Endodermal cell (in vitro differentiated cells): ENCODE data around the gene NCLN. TPM values are rescaled to one million over a fixed set of nuclear protein-coding genes. Genes with fewer than 3 reads are reported as not detected.

ENCODE experiments used
- DNase-seq: peaks from one replicate; pipeline ENCODE4 v3.0.0-alpha.2; 2017
- H3K27ac ChIP-seq: 2 replicates; pipeline ENCODE4 v1.5.1; 2013; ENCODE audit warnings: mild to moderate bottlenecking, low read depth, low read length, moderate library complexity
- H3K27me3 ChIP-seq: 2 replicates; pipeline ENCODE4 v1.6.1; 2013; ENCODE audit warnings: mild to moderate bottlenecking, low read length, moderate library complexity; ENCODE audit not compliant: insufficient read depth, control insufficient read depth, poor library complexity, severe bottlenecking
- H3K36me3 ChIP-seq: 2 replicates; pipeline ENCODE4 v1.7.0; 2013; ENCODE audit warnings: mild to moderate bottlenecking, low read length, moderate library complexity; ENCODE audit not compliant: control insufficient read depth, insufficient read depth
- H3K4me1 ChIP-seq: one replicate; pipeline ENCODE4 v1.7.0; 2013; ENCODE audit warnings: low read length; ENCODE audit not compliant: control insufficient read depth, insufficient read depth
- H3K4me3 ChIP-seq: 2 replicates; pipeline ENCODE4 v1.5.1; 2013; ENCODE audit warnings: mild to moderate bottlenecking, low read length, moderate library complexity
- H3K9ac ChIP-seq: 2 replicates; pipeline ENCODE4 v1.6.1; 2013; ENCODE audit warnings: mild to moderate bottlenecking, low read length, moderate library complexity; ENCODE audit not compliant: poor library complexity, severe bottlenecking; ENCODE audit errors: extremely low read depth
- H3K9me3 ChIP-seq: 2 replicates; pipeline ENCODE4 v1.6.1; 2013; ENCODE audit warnings: mild to moderate bottlenecking, low read length, moderate library complexity; ENCODE audit not compliant: control insufficient read depth
- H3K27ac Mint-ChIP-seq: 2 replicates; pipeline ENCODE4 v1.8.0; 2020; ENCODE audit warnings: mixed read lengths
- H3K27me3 Mint-ChIP-seq: 2 replicates; pipeline ENCODE4 v1.8.0; 2021; ENCODE audit warnings: mild to moderate bottlenecking, mixed read lengths; ENCODE audit not compliant: insufficient read depth
- H3K36me3 Mint-ChIP-seq: 2 replicates; pipeline ENCODE4 v1.8.0; 2020; ENCODE audit warnings: low read depth, mixed read lengths
- H3K4me1 Mint-ChIP-seq: 2 replicates; pipeline ENCODE4 v1.8.0; 2020; ENCODE audit warnings: mixed read lengths
- H3K4me3 Mint-ChIP-seq: 2 replicates; pipeline ENCODE4 v1.8.0; 2020; ENCODE audit warnings: mild to moderate bottlenecking, moderate library complexity, mixed read lengths
- H3K9me3 Mint-ChIP-seq: 2 replicates; pipeline ENCODE4 v1.8.0; 2020; ENCODE audit warnings: mild to moderate bottlenecking, mixed read lengths
- CTCF ChIP-seq: fragments of 200-600 bp; sonication (generic); conservative IDR thresholded peaks from 2 replicates; pipeline ENCODE4 v1.5.0; 2021; ENCODE audit warnings: antibody characterized with exemption, mild to moderate bottlenecking
- WGBS, 2 experiments: methylation state at CpG; one replicate each; pipeline versions ENCODE4 v1.1.5 to v1.1.7; 2013; ENCODE audit warnings: missing lambda C conversion rate in 2 of 2, mixed read lengths in 1 of 2; ENCODE audit not compliant: insufficient coverage in 1 of 2, insufficient read length in 1 of 2; 5-methylcytosine and 5-hydroxymethylcytosine counted together
- total RNA-seq, 2 donors: library from RNA; stranded (reverse); fragmentation: NEBNext Ultra II Directional in 1 of 2; extraction: Animal tissue kit (Norgen Biotek cat#: 25700) in 1 of 2; gene quantifications; 2 replicates in 1 of 2; 3 replicates in 1 of 2; pipeline ENCODE4 v1.2.1, GENCODE V29; 2021

The NCLN gene
- total RNA-seq, 2 donors from 2014 or later, result 80.6 to 91.2 TPM

GRCh38 chr19:3154957-3155736 lies 30.6 kb upstream of the NCLN start:
- Mint-ChIP-seq H3K27me3 (peaks cover 8% of the 10 kb centered on the region), H3K9me3 (peaks cover 3% of the 10 kb centered on the region), H3K4me3 (no peak overlapping the region), H3K36me3 (no peaks in the 10 kb centered on the region), H3K27ac (no peak overlapping the region), H3K4me1 (no peaks in the 10 kb centered on the region)
- Histone ChIP-seq H3K9me3 (no peaks in the 10 kb centered on the region), H3K36me3 (no peaks in the 10 kb centered on the region), H3K27me3 (no peaks in the 10 kb centered on the region), H3K9ac (no peak overlapping the region), H3K4me1 (no peaks in the 10 kb centered on the region), H3K27ac (no peak overlapping the region), H3K4me3 (no peak overlapping the region)
- DNase-seq, result no peak
- WGBS, 2 experiments, result 86 to 88% methylated on average over 13 to 21 of the region's 21 CpGs
- TF ChIP-seq CTCF, result no peak

- 93 to 95% methylated on average over 22 to 23 of the region's 23 CpGs for WGBS, 2 experiments
These were observed 28.5 kb upstream of the NCLN start for GRCh38 chr19:3157096-3157845.

GRCh38 chr19:3159565-3159964 lies 26.2 kb upstream of the NCLN start:
- Histone ChIP-seq H3K9me3 (no peaks in the 10 kb centered on the region), H3K4me1 (no peaks in the 10 kb centered on the region), H3K9ac (no peak overlapping the region), H3K4me3 (no peak overlapping the region), H3K36me3 (no peaks in the 10 kb centered on the region), H3K27me3 (peaks cover 5% of the 10 kb centered on the region), H3K27ac (no peak overlapping the region)
- DNase-seq, result no peak
- Mint-ChIP-seq H3K27ac (no peak overlapping the region), H3K36me3 (no peaks in the 10 kb centered on the region), H3K4me1 (peaks cover 4% of the 10 kb centered on the region), H3K4me3 (no peak overlapping the region), H3K9me3 (peaks cover 5% of the 10 kb centered on the region), H3K27me3 (peaks cover 21% of the 10 kb centered on the region)
- 71 to 76% methylated on average over 7 to 8 of the region's 8 CpGs for WGBS, 2 experiments
- TF ChIP-seq CTCF, result no peak

More at GRCh38 chr19:3157096-3157845, 28.5 kb upstream of the NCLN start:
- Histone ChIP-seq H3K36me3 (no peaks in the 10 kb centered on the region), H3K27me3 (no peaks in the 10 kb centered on the region), H3K27ac (no peak overlapping the region), H3K4me3 (no peak overlapping the region), H3K9ac (no peak overlapping the region), H3K4me1 (no peaks in the 10 kb centered on the region), H3K9me3 (no peaks in the 10 kb centered on the region)
- no peak overlapping the region for H3K27ac Mint-ChIP-seq
- peaks cover 5% of the 10 kb centered on the region for H3K9me3 Mint-ChIP-seq
- H3K4me3 Mint-ChIP-seq, result no peak overlapping the region
- H3K27me3 Mint-ChIP-seq, result peaks cover 8% of the 10 kb centered on the region
- H3K4me1 Mint-ChIP-seq, result no peaks in the 10 kb centered on the region
- H3K36me3 Mint-ChIP-seq, result no peaks in the 10 kb centered on the region
- no peak for TF ChIP-seq CTCF
- no peak for DNase-seq
